Activated gamma-delta T cell treated with anti-CD3 and anti-CD28 coated beads, Interleukin-2, amount 50 U/mL, for 16 hours (primary cell): ENCODE results near the gene ZEB2.

ENCODE experiments used
- DNase-seq: peaks from one replicate; pipeline ENCODE4 v3.0.0-alpha.2; 2020; ENCODE audit warnings: low read depth

The ZEB2 gene

DNA sequence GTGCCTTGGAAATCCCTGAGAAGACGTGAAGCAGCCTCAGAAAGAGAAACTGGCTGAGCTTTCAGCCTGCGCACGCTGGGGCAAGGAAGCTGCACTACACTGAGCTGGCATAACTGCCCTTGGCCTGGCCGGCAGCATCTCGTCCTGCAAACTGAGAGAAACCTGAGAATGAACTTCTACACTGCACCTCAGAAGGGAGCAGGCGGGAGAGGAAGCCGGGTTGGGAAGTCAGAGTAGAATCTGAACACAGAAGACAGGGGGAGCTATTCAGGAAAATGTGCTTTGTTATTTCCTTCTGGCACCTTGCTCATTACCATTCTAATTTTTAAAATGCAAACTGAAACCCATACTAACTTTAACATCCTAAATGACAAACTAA is 70.9 kb downstream of the ZEB2 start:
- DNase-seq, result no peak

DNA sequence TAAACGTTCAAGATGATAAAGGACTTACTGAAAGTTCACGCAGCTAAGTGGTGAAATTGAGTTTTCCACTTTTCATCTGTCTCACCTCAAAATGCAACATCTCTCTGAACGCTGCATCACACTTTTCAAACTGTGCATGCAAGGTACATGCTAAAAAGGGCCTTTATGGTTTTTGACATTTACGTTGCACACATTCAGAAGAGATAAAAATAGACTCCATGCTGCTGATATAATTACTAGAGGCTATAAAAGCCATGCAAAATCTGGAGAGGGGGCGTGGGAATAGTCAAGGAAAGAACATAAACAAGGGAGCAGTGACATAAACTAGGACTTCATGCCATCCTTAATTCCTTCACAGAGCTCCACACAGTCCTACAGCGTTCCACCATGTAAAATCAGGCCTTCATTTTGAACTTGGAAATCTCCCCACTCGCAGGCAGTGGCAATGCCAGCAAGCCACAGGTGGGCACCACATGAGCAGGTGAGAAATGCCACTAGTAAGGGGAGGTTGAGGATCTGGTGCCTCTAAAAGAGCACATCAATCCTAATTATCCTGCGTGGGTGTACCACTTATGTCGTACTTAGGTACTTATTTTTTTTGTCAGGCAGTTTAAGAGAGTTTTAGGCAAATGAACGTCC is 71.4 kb downstream of the ZEB2 start:
- DNase-seq, result no peak

DNA sequence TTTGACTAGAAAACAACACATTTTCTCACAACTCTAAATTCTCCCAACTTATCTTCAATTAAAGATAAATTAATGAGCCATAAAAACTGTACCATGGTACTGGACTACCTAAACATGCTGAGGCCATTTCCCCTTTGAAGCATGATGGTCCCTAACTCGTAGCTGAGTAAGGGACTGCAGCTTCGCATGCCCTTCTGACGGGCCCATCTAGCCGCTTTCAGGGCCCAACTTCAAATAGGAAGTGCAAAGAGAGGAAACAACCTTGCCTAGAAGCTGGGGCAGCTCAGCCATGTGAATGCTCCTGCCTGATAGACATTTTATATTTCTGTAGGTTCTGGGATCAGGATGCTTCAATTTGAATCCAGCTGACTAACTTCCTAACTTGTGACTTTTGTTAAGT is 72.4 kb downstream of the ZEB2 start:
- no peak for DNase-seq

DNA sequence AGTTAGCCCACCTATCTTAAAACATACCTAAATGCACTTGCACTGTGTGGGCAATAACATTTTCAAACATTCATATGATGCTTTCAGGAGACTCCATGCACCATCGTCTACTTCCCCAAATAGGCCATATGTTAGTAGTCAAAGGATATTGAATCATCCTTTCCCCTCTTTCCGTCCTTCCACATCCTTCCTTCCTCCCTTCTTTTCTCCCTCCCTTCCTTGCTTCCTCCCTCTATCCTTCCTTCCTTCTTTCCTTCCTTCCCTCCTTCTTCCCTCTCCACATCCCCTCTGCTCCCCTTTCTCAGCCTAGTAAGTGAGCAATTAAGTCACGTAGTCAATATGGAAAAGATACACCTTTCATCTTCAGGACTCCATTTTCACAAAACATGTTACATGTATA is 73.8 kb downstream of the ZEB2 start:
- no peak for DNase-seq

DNA sequence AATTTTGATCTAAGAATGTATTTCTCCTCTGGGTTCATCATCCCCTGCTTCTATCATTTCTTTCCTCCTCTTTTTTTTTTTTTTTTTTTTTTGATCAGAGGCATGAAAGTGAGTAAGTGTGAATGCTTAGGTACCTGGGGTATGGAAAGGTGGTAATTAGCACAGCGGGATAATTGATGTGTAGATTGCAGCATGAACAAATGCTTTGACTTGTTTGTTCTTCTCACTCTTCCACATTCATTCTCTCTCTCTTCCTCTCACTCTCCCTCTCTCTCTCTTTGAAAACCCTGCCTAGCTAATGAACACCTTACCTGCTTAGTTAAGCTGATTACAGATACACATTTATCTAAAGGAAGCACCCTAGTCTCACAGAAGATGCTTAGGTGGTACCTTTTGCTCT is 74.7 kb downstream of the ZEB2 start:
- DNase-seq, result no peak

DNA sequence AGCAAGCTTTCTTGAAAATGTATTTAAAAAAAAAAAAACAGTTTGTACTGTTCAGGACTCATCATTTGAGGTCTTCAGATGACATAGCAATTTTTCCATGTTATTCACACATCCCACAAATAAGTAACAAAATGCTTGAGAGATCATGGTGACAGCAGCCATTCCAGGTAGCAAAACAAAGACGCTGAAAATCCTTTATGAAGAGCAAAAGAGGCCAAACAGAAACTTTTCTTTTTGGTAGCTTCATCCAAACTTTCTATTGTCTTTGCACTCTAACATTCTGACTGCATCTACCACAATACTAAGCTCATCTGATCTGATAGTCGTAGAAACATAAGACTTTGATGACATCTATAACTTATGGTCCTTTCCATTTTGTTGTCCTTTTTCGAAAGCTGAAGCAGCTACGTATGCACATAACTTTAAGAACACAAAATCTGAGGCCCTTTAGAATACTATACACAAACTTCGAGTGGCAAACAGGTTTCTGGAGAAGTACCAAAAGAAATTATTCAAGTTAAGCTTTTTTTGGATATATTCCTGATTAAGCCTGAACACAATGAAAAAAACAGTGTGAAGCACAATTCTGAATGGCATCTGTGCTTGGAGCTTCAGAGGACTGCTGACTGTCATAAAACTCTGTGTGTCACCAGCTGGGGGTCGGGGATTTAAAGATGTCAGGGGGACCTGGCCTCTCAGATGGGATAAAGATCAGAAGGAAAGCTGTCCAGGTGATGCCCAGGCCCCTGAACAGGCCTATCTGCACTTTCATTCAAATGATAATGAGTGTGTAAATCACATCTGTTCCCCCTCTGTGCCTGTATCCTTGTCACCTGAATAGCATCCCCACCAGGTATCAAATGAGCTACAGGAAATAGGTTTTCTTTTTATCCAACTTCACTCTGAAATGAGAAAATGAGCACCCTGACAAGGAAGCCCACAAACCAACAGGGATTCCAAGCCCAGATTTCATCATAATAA is 75.8 kb downstream of the ZEB2 start:
- no peak for DNase-seq

DNA sequence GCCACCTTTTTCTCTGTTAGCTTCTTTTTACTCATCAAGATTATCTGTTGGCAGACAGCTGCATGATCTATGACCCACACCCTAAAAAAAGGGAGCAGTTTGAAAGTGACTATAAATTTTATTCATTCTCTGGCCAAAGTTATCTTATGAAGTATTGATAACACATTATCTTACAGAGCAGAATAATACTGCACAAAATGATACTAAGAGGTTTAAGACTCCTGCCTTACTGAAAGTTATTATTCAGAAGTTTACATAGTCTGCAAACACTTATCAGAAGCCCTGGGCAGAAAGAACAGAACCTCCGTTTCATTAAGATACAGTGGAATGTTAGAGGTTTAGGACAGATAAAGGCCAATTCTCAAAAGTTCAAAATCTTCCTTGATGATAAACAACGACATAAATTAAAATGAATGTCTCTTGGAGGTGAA is 78.2 kb downstream of the ZEB2 start:
- DNase-seq, result no peak

DNA sequence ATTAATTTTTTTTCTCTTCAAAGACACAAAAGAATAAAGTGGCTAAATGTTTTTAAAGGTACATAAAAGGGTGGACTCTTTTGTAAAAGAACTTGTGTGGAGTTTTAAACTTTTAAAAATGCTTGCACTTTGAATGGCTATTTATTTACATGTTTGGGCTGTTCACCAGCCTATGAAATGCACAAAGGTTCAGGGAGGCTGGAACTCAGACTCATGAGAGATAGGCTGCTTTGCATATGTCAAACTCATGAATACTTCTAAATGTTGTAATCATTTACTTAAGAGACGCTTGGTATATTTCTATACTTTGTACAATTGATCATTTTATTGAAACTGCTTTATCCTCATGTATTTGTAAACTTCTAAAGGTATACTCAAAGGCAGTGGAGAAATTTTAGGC is 79.9 kb downstream of the ZEB2 start:
- DNase-seq, result no peak

DNA sequence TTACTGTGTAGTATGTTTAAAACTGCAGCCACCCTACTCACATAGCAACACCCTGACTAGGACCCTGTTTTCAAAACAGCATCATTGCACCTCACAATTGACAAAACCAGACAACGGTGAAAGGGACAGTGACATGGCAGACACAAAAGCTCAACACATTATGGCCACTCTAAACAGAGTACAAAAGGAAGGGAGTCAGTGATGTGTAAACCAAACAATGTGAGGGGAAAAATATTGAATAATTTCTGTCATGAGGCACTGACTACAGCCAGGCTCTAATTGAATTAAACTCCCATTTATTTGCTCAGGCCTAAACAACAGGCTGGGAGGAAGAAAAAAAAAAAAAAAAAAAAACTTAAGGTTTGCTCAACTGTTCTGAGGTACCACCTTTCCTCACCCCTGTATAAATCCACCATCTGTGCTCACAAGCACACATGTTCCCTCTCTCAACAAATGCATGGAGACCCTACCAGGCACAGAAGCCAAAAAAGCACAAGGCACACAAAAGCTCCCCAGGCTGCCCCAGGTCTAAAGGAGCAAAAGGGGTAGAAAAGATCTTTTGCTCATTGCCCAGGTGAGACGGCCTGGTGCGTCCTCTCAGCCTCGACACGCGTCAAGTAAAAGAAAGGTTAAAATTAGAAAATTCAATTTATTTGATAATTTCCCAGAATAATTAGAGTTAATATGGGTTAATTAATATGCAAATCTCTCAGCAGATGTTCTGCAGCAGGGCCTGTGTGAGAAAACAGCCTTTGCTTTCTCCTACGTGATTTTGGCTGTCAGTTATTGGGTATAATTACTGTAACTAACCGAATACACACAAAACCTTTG is 80.9 kb downstream of the ZEB2 start:
- no peak for DNase-seq

DNA sequence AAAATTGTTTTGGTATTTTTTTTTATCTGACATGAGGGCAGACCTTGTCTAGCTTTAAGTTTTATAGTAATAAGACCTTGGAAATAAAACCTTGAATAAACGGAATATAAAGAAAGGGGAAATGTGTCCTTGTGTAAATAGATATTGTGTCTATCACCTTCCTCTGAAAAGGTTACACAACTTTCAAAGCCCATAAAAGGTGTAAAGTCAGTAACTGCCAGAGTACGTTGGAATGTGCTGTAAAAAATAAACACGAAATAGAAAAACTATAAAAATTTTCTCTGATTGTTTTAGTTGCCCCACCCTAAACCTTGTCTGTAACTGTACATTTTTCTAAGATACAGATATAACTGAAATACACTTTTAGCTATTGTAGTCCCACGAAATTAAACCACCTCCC is 82.3 kb downstream of the ZEB2 start:
- DNase-seq, result no peak

DNA sequence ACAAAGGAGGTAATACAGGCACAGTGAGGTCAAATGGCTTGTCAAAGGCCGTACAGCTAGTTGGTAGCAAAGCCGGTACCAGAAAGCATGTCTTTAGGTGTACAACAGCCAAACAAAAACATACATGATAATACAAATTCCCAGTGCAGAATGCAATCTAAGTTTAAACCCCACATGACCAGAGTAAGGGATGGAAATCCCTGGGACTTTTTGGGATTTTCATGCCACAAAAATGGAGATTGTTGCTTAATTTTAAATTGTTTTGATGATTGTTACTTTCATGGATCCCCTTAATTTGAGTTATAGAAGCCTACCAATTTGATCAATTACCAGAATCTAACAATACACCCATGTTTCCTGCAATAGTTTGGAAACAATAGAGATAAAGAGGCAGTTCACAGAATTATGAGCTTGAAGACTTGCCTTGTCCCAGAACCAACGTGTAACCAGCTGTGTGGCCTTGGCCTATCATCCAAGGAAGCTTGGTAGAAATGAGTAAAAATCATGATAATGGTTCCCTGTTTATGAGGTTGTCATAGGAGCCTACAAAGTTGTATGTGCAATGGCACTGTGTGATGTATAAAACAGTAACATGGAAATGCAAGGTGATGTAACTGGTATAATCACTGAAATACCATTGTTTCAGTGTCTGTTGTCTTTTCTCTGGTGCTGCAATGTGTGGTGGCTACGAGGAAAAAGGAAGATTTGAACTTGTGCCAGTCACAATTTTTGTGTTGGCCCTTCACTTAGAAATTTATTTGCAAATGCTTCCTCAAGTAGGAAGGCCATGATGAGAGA is 85.3 kb downstream of the ZEB2 start:
- no peak for DNase-seq

DNA sequence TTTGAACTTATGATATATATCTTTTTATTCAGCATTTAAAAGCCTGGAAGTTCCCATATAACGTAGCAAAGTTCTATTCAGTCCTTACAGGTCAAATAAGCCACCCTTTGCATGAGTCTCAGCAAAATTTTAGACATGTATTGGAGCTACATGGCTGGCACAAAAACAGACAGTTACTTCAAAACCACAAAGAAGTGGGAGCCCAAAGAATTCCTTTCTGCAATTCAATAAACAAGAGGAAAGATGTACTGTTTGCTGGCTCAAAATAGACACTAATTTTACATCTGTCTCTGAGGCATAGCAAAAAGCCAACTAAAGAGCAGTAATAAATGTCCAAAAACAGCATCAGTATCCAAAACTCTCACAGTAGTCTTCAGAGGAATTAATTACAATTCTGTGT is 87.0 kb downstream of the ZEB2 start:
- DNase-seq, result no peak

DNA sequence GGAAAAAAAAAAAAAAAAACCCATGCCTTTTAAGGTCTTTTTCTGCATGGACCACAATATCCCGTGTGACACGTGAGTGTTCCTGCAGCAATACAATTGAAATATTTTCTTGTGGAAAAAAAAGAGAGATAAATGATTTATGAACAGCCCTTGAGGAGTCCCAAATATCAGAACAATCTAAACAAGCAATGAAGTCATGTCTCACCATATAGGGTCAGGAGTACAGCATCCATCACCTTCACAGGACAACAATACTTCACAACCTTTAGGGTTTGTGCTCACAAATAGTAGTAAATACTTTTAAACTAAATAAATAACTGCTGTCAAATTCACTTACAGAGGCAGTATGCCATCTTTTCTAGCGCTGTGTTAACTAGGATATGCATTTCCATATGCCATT is 87.9 kb downstream of the ZEB2 start:
- no peak for DNase-seq

DNA sequence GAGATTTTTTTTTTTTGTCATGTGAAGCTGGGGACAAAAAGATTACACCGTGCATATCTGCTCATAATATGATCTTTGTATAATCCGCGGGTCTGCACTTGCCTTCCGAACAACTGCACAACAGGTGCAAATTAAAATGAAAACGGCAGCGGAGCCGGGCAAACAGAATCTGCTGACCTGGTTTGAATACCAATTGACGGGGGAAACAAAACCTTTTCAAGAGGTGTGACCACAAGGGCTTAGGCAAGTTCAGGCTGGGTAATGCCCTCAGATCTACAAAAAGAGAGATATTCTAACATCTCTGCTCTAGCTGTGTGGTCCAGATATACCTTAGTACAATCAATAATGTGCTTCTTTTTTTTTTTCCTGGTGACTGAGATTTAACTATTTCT is 88.5 kb downstream of the ZEB2 start:
- DNase-seq, result no peak

DNA sequence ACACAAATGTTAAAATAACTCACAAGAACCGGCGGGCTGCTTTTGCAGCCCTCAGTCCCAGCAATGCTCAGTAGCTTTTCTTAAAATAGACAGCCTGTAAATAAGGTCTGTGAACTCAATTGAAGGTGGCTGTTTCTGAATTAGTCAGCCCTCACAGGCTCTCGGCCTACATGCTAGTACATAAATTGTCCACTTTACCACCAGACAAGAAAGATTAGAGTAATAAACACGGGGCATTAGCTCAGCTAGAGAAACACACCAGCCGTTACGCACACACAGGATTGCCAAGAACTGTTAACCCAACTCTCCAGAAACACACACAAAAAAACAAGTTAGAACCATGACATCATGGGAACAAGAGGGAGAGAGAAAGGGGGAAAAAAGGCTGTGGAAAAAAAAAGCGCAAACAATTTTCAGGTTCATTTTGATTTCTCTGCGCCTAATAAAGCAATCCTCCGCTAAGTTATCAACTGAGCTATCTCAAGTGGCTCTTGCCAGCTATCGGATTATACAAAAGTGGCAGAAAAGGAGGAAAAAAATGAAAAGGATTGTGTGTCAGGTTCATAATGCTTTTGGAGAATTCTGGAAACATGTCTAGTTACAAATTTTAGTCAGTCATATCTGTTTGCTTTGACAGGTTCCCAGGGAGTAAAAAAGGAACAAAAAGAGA is 89.1 kb downstream of the ZEB2 start:
- DNase-seq, result no peak

DNA sequence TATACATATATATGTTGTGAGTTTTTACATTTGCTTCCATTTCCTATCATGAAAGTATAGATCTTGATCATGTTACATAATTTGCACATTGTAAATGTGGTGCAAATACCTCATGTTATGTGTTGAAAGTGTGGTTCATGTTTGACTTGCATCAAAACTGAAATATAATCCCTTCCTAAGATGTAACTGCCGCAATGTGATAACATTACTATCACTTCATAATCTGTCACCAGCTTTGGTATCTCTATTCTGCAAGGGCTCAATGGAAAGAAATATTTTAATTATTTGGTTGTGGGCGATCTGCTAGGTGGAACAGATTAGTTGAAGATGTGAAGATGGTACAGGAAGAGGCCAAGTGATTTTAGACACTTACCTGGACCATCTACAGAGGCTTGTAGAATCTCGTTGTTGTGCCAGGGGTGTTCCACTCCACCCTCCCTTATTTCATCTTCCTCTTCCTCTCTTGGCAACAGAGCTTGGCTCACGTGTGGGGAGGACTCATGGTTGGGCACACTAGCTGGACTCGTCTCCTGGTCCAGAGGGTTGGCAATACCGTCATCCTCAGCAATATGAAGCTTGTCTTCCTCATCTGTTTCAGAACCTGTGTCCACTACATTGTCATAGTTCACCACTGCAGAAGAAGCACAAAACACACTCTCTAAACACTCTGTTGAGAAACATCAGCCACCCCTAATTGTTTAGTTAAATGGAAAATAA is 90.4 kb downstream of the ZEB2 start:
- DNase-seq, result no peak

DNA sequence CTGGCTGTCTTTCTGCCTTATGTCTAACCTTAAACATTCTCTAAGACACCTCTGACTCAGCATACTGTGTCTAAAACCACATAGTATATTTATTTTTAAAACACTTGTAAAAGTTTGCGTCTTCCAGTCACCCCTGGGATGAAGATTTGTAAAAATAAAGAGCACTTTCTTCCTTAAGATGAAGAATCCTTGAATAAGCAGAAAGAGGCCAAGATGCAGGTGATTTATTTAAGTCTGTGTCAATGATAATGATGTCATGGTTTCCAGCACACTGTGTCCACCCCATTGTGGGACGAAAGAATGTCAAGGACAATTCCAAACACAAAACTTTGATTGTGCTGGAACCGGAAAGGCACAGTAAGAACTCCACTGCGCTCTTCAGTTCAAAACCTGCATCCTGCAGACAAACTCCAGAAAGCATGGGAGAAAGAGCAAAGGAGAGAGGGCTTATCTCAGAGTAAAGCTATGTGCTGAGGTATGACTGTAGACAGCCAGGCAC is 92.9 kb downstream of the ZEB2 start:
- no peak for DNase-seq

DNA sequence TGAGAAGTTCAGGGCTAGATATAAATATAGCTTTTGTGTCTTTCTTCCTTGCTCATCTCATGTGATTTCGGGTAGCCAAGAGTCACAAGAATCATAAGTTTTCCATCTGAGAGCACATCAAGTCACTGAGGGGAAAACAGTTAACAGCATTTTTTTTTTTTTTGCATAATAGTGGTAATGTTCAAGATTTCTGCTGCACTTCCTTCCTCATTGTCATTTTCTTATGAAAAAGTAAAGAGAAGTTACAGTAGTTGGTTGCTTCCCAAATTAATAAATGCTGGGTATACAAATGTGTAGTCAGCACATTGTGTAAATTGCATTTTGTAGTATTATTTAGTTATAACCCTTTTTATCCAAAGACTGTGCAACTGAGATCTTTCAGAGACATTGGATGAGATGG is 93.6 kb downstream of the ZEB2 start:
- no peak for DNase-seq

DNA sequence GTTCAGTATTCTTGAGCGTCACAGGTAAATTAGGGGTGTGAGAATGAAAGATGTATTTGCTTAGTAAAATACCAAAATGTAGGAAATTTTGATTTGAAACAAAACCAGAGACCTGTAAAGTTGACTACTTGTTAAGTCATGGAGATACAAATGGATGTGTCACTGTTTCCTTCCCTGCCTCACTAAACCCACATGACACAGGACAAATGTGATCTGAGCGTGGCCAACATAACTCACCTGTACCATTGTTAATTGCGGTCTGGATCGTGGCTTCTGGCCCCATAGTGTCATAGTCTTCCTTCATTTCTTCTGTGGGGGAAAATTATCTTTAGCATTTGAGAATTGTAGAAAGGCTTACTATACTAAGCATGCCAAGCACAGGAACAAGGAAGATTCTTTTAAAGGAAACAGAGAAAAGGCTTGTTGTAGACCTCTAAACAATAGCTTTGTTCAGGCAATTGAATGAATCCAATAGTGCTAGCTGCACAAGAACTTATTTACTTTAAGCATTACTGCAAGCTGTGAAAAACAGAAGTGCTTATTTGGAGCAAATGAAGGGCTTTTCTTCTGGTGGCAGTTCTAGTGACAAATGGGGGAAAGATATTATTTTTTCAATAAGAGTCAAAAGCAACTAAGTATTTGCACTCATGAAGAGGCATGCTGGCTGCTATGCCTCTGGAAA is 95.2 kb downstream of the ZEB2 start:
- no peak for DNase-seq
